DOHH2 (cell line): ENCODE results near the gene TTBK2.

Experiments used
- CTCF ChIP-seq: fragments of 200-600 bp; sonication (generic); IDR thresholded peaks from one replicate; pipeline ENCODE4 v1.5.1; 2014; ENCODE audit warnings: antibody characterized with exemption, mild to moderate bottlenecking, low read depth, low read length; ENCODE audit not compliant: poor library complexity, severe bottlenecking
- EZH2phosphoT487 ChIP-seq: fragments of 200-600 bp; sonication (generic); IDR thresholded peaks from 2 replicates; pipeline ENCODE4 v1.6.1; 2017; ENCODE audit warnings: borderline replicate concordance, mild to moderate bottlenecking, antibody characterized with exemption, low read length, moderate library complexity, mixed read lengths

GRCh38 chr15:42760759-42761158 lies 159.8 kb downstream of the TTBK2 start:
- no peak for TF ChIP-seq CTCF
- TF ChIP-seq EZH2phosphoT487 = no peak
